Measurements from ENCODE around the gene IGSF21.

The IGSF21 gene

GRCh38 chr1:18340158-18340764 is 232.7 kb downstream of the IGSF21 start:
- TF ChIP-seq EZH2 (IDR thresholded peaks at IDR 0.05; ENCODE audit: borderline replicate concordance, low read length), result no peak
- Histone ChIP-seq H4K20me1 (ENCODE audit: insufficient read depth, low read length) (no peaks in the 10 kb centered on the region), H3K4me1 (ENCODE audit: insufficient read depth, low read length, severe bottlenecking) (no peaks in the 10 kb centered on the region), H3F3A (ENCODE audit: insufficient read depth, low read length) (no peaks in the 10 kb centered on the region), H3K9ac (ENCODE audit: low read length) (no peak overlapping the region), H3K27ac (ENCODE audit: low read depth, low read length, poor library complexity, severe bottlenecking) (no peak overlapping the region), H3K36me3 (ENCODE audit: insufficient read depth, low read length) (no peaks in the 10 kb centered on the region), H3K27me3 (ENCODE audit: insufficient read depth, low read length) (0 out of 2 replicates have a peak, but pooled peaks cover 3% of the 10 kb centered on the region), H3K9me3 (ENCODE audit: low read length) (no peaks in the 10 kb centered on the region), H3K4me3 (ENCODE audit: low read depth, low read length, poor library complexity, severe bottlenecking) (no peak overlapping the region), H2AFZ (ENCODE audit: low read length) (no peak overlapping the region), H3K9me2 (ENCODE audit: low read depth, low read length) (no peaks in the 10 kb centered on the region), H3K4me2 (ENCODE audit: low read length) (no peak overlapping the region), H3K79me2 (ENCODE audit: insufficient read depth, low read length) (no peaks in the 10 kb centered on the region)

GRCh38 chr1:18340787-18341186 is 233.2 kb downstream of the IGSF21 start:
- no peak overlapping the region for H3K9ac ChIP-seq (ENCODE audit: low read length)
- no peak overlapping the region for H3K27ac ChIP-seq (ENCODE audit: low read depth, low read length, poor library complexity, severe bottlenecking)
- H2AFZ ChIP-seq (ENCODE audit: low read length), result no peak overlapping the region
- no peaks in the 10 kb centered on the region for H3K9me3 ChIP-seq (ENCODE audit: low read length)
- H3K4me1 ChIP-seq (ENCODE audit: insufficient read depth, low read length, severe bottlenecking), result no peaks in the 10 kb centered on the region
- H3K9me2 ChIP-seq (ENCODE audit: low read depth, low read length), result no peaks in the 10 kb centered on the region
- TF ChIP-seq CTCF (IDR thresholded peaks at IDR 0.05; ENCODE audit: low read length) (no peak), EZH2 (IDR thresholded peaks at IDR 0.05; ENCODE audit: borderline replicate concordance, low read length) (no peak)
- 0 out of 2 replicates have a peak, but pooled peaks cover 3% of the 10 kb centered on the region for H3K27me3 ChIP-seq (ENCODE audit: insufficient read depth, low read length)
- H3K4me3 ChIP-seq (ENCODE audit: low read depth, low read length, poor library complexity, severe bottlenecking), result no peak overlapping the region
- no peaks in the 10 kb centered on the region for H3K79me2 ChIP-seq (ENCODE audit: insufficient read depth, low read length)
- no peaks in the 10 kb centered on the region for H4K20me1 ChIP-seq (ENCODE audit: insufficient read depth, low read length)
- no peaks in the 10 kb centered on the region for H3K36me3 ChIP-seq (ENCODE audit: insufficient read depth, low read length)
- H3F3A ChIP-seq (ENCODE audit: insufficient read depth, low read length), result no peaks in the 10 kb centered on the region
- H3K4me2 ChIP-seq (ENCODE audit: low read length), result no peak overlapping the region

- Histone ChIP-seq H3K9me2 (ENCODE audit: low read depth, low read length) (no peaks in the 10 kb centered on the region), H3K4me3 (ENCODE audit: low read depth, low read length, poor library complexity, severe bottlenecking) (no peak overlapping the region), H3K79me2 (ENCODE audit: insufficient read depth, low read length) (no peaks in the 10 kb centered on the region), H3K36me3 (ENCODE audit: insufficient read depth, low read length) (no peaks in the 10 kb centered on the region), H3K4me2 (ENCODE audit: low read length) (no peak overlapping the region), H3F3A (ENCODE audit: insufficient read depth, low read length) (no peaks in the 10 kb centered on the region), H3K9ac (ENCODE audit: low read length) (no peak overlapping the region), H2AFZ (ENCODE audit: low read length) (no peak overlapping the region), H4K20me1 (ENCODE audit: insufficient read depth, low read length) (no peaks in the 10 kb centered on the region), H3K9me3 (ENCODE audit: low read length) (no peaks in the 10 kb centered on the region), H3K27ac (ENCODE audit: low read depth, low read length, poor library complexity, severe bottlenecking) (no peak overlapping the region), H3K4me1 (ENCODE audit: insufficient read depth, low read length, severe bottlenecking) (no peaks in the 10 kb centered on the region), H3K27me3 (ENCODE audit: insufficient read depth, low read length) (0 out of 2 replicates have a peak, but pooled peaks cover 3% of the 10 kb centered on the region)
- TF ChIP-seq EZH2 (IDR thresholded peaks at IDR 0.05; ENCODE audit: borderline replicate concordance, low read length) (no peak), CTCF (IDR thresholded peaks at IDR 0.05; ENCODE audit: low read length) (no peak)
These were observed 233.9 kb downstream of the IGSF21 start for GRCh38 chr1:18341291-18342069.

Data from OCI-LY1 (cell line).